Measurements from ENCODE around the gene MRPL54.

The MRPL54 gene

DNA sequence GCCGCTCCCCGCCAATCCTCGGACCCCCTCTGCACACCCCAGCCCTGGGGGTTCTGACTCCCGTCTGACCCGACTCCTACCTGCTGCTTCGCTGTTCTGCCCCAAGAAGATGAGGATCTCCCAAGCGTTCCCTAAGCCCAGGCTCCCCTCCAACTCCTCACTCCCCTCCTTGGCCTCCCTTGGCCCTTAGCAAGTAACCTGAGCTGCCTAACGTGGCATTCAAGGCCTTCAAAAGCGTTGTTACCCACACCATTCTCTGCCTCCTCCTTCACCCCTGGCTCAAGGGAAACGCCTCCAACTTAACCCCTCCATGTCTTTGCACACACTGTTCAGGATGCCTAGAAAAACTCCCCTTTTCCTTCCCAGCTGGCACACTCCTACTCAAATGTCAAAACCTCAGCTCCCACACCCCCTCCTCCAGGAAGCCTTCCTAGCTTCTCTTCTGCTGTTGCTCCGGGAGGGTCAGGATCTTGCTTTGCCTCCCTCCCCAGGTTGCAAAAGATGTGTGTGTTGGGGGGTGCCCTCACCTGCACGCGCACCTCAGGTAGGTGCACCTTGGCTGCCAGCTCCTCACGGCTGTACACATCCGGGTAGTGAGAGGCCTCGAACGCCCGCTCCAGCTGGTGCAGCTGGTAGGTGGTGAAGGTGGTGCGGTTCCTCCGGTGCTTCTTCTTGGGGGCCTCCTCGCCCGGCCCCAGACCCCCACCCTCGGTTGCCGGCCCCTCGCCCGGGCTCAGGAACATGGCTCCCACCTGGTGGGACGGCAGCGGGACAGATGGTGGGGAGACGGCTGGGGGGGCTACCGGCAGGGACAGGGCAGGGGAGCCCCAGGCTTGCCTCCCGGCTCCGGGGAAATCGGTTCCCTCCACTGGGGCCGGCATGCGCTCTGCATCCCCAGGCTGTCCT is 8.8 kb downstream of the MRPL54 start:
- ATAC-seq: no peak
- H3K27ac Mint-ChIP-seq: no peak overlapping the region
- peaks cover 5% of the 10 kb centered on the region for H3K4me1 Mint-ChIP-seq
- H3K9me3 Mint-ChIP-seq: peaks cover 4% of the 10 kb centered on the region
- H3K4me3 Mint-ChIP-seq: no peak overlapping the region
- peaks cover 41% of the 10 kb centered on the region for H3K36me3 Mint-ChIP-seq
- H3K27me3 Mint-ChIP-seq: peaks cover 9% of the 10 kb centered on the region

- no peak within 1 kb of the TSS for H3K4me3 Mint-ChIP-seq
- peaks cover 34% of the 10 kb centered on the region for H3K36me3 Mint-ChIP-seq
- no peaks in the 10 kb centered on the region for H3K4me1 Mint-ChIP-seq
- H3K27ac Mint-ChIP-seq: no peak within 1 kb of the TSS
- peaks cover 9% of the 10 kb centered on the region for H3K27me3 Mint-ChIP-seq
- peaks cover 10% of the 10 kb centered on the region for H3K9me3 Mint-ChIP-seq
- ATAC-seq: no peak
These were observed 9.5 kb downstream of the MRPL54 start, which contains the start of gene RAX2 for GRCh38 chr19:3771906-3772455. TSS of gene RAX2 (minus strand) at chr19:3772228. CDS start at chr19:3771742, 486 bp downstream.

- H3K27ac Mint-ChIP-seq: no peak overlapping the region
- H3K4me3 Mint-ChIP-seq: no peak overlapping the region
These were observed 11.5 kb downstream of the MRPL54 start for GRCh38 chr19:3773814-3774515.

DNA sequence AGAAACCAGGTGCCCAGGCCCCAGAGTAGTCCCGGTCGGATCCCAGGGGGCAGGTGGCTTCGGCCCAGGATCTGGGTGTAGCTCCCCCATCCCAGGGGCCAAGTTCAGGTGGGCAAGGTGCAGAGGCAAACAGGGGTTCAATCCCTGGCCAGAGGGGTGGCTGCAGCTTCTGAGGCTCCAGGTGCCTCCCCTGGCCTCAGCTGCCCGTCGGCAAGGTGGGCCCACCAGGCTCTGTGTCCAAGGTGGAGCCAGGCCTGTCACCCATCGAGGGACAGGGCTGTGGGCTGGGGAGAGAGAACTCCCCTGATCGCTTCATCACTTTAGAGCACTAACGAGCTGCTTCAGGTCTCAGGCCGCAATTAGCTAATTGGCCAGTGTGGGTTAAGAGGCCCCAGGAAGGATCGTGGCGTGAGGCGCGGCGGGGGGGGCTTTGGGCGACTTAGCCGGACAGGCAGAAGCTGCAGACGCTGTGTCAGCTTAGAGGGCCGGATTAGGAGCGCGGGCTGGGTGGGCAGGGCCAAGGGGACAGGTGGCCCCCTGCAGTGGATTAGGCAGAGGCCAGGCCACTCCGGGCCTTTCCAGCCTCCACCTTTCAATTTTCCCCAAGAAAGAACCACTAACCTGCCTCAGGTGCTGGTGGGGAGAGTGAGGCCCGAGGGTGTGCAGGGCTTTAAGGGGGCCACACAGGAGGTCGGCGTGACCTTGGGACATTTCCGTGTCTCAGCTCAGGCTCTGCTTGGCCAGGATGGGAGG is 12.3 kb downstream of the MRPL54 start:
- Mint-ChIP-seq H3K4me3 (no peak overlapping the region), H3K4me1 (no peaks in the 10 kb centered on the region), H3K36me3 (peaks cover 10% of the 10 kb centered on the region), H3K27me3 (peaks cover 9% of the 10 kb centered on the region), H3K9me3 (peaks cover 10% of the 10 kb centered on the region), H3K27ac (no peak overlapping the region)
- no peak for ATAC-seq

More at GRCh38 chr19:3773814-3774515, 11.5 kb downstream of the MRPL54 start:
- ATAC-seq: no peak
- Mint-ChIP-seq H3K36me3 (peaks cover 16% of the 10 kb centered on the region), H3K4me1 (no peaks in the 10 kb centered on the region), H3K9me3 (peaks cover 10% of the 10 kb centered on the region), H3K27me3 (peaks cover 9% of the 10 kb centered on the region)

DNA sequence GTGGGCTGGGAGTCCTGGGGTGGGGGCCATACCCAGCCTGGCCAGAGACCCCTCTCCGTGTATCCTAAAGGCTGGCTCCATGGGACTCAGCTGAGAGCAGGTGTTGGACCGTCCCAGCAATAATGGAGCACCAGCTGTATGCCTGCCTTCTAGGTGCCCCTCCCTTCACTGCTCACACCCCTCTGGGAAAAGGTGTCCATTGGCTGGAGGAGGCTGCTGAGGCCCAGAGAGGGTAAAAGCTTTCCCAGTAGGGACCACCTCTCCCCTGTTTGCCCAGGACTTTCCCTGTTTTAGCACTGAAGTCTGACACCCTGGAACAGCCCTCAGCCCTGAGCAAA is 12.9 kb downstream of the MRPL54 start:
- Mint-ChIP-seq H3K27me3 (peaks cover 9% of the 10 kb centered on the region), H3K4me3 (no peak overlapping the region), H3K9me3 (peaks cover 10% of the 10 kb centered on the region), H3K36me3 (peaks cover 6% of the 10 kb centered on the region), H3K27ac (no peak overlapping the region), H3K4me1 (no peaks in the 10 kb centered on the region)
- no peak for ATAC-seq

- ATAC-seq: no peak
- peaks cover 6% of the 10 kb centered on the region for H3K36me3 Mint-ChIP-seq
- peaks cover 10% of the 10 kb centered on the region for H3K9me3 Mint-ChIP-seq
- no peak overlapping the region for H3K4me3 Mint-ChIP-seq
- peaks cover 9% of the 10 kb centered on the region for H3K27me3 Mint-ChIP-seq
- no peak overlapping the region for H3K27ac Mint-ChIP-seq
- H3K4me1 Mint-ChIP-seq: no peaks in the 10 kb centered on the region
These were observed 13.3 kb downstream of the MRPL54 start for GRCh38 chr19:3775831-3776230.

- Mint-ChIP-seq H3K4me3 (no peak overlapping the region), H3K27ac (no peak overlapping the region), H3K4me1 (no peaks in the 10 kb centered on the region), H3K36me3 (peaks cover 3% of the 10 kb centered on the region), H3K27me3 (peaks cover 9% of the 10 kb centered on the region), H3K9me3 (peaks cover 13% of the 10 kb centered on the region)
- ATAC-seq: no peak
These were observed 14.1 kb downstream of the MRPL54 start for GRCh38 chr19:3776479-3777040.

GRCh38 chr19:3778104-3778867 is 15.8 kb downstream of the MRPL54 start:
- peak; percentile 25 for ATAC-seq
- Mint-ChIP-seq H3K27me3 (peaks cover 20% of the 10 kb centered on the region), H3K36me3 (peaks cover 15% of the 10 kb centered on the region), H3K9me3 (peaks cover 24% of the 10 kb centered on the region), H3K27ac (no peak overlapping the region), H3K4me3 (no peak overlapping the region), H3K4me1 (no peaks in the 10 kb centered on the region)

DNA sequence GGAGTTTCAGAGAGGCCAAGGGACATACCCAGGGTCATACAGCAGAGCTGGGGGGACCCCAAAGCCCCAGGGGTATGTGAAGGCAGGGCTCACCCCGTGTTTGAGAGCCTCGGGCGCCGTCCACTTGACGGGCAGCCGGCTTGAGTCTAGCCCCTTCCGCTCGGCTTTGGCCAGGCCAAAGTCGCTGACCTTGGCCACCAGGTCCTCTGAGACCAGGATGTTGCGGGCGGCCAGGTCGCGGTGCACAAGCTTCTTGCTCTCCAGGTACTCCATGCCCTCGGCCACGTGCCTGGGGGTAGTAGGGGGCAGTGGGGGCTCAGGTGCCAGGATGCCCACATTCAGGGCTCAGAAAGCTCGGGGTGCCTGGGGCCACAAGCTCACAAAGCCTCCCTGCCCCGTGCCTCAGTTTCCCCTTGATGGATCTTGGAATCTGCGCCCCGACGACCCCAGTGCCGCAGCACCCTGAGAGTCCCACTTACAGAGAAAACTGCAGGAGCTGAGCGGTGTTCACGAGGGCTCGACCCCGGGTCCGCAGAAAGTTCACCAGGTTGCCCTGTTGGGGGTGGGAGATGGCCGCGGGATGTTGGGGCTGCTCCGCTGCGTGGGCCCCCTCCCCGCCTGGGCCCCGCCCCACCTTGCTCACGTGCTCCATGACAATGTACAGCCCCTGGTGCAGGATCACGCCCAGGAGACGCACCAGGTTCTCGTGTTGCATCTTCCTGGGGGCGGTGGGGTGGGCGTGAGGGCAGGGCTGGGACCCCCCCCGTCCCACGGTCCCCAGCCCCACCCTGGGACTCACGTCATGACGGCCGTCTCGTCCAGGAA is 16.6 kb downstream of the MRPL54 start:
- Mint-ChIP-seq H3K36me3 (peaks cover 15% of the 10 kb centered on the region), H3K27me3 (peaks cover 20% of the 10 kb centered on the region), H3K27ac (no peak overlapping the region), H3K9me3 (peaks cover 24% of the 10 kb centered on the region), H3K4me3 (no peak overlapping the region), H3K4me1 (no peaks in the 10 kb centered on the region)
- no peak for ATAC-seq

DNA sequence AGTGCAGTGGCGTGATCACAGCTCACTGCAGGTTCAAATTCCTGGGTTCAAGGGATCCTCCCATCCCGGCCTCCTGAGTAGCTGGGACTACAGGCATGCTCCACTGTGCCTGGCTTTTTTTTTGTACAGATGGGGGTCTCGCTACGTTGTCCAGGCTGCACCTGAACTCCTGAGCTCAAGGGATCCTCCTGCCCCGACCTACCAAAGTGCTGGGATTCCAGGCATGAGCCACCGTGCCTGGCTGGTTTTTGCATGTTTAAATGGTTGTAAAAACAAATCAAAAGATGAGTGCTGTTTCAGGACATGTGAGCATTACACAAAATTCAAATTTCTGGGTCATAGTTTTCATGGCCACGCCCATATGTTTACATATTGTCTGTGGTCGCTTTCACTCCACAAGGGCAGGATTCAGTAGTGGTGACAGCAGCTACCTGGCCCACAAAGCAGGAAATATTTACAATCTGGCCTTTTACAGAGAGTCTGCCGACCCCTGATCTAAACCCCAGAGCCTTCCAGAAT is 18.4 kb downstream of the MRPL54 start:
- peaks cover 24% of the 10 kb centered on the region for H3K9me3 Mint-ChIP-seq
- H3K27me3 Mint-ChIP-seq: peaks cover 22% of the 10 kb centered on the region
- no peak overlapping the region for H3K27ac Mint-ChIP-seq
- no peak overlapping the region for H3K4me3 Mint-ChIP-seq
- peaks cover 15% of the 10 kb centered on the region for H3K4me1 Mint-ChIP-seq
- peaks cover 15% of the 10 kb centered on the region for H3K36me3 Mint-ChIP-seq
- no peak for ATAC-seq

GRCh38 chr19:3781603-3782002 is 19.1 kb downstream of the MRPL54 start:
- Mint-ChIP-seq H3K27ac (no peak overlapping the region), H3K36me3 (peaks cover 15% of the 10 kb centered on the region), H3K27me3 (peaks cover 22% of the 10 kb centered on the region), H3K9me3 (peaks cover 17% of the 10 kb centered on the region), H3K4me3 (no peak overlapping the region), H3K4me1 (peaks cover 15% of the 10 kb centered on the region)
- ATAC-seq: no peak

DNA sequence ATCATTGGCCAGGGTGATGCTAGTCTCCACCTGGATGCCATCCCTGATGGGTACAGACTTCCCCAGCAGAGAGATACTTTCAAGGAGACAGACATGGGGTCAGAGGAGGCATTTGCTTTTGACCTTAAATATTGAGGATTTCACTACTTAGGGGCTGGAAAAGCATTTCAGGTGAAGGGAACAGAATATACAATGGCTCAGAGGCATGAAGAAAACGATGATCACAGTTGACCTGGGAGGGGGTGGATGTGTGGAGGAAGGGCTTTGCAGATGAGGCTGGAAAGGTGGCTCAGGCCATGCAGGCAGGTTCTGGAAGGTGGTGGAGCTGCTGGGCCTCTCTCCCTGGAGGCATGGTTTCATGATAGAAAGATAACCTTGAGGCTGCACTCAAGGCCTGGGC is 19.8 kb downstream of the MRPL54 start:
- Mint-ChIP-seq H3K9me3 (peaks cover 14% of the 10 kb centered on the region), H3K27ac (no peak overlapping the region), H3K27me3 (peaks cover 22% of the 10 kb centered on the region), H3K36me3 (peaks cover 15% of the 10 kb centered on the region), H3K4me1 (peaks cover 15% of the 10 kb centered on the region), H3K4me3 (no peak overlapping the region)
- no peak for ATAC-seq

- no peak overlapping the region for H3K4me3 Mint-ChIP-seq
- H3K4me1 Mint-ChIP-seq: peaks cover 15% of the 10 kb centered on the region
- ATAC-seq: no peak
- H3K27me3 Mint-ChIP-seq: peaks cover 22% of the 10 kb centered on the region
- peaks cover 14% of the 10 kb centered on the region for H3K9me3 Mint-ChIP-seq
- H3K36me3 Mint-ChIP-seq: peaks cover 15% of the 10 kb centered on the region
- no peak overlapping the region for H3K27ac Mint-ChIP-seq
These were observed 20.4 kb downstream of the MRPL54 start for GRCh38 chr19:3782903-3783302.
